NCI-H1417 treated with DMSO at 0.1 percent for 48 hours (cell line): Measurements from ENCODE around the gene SHE.
"Not testable (repeated sequence)": the region's sequence is repeated elsewhere in the genome, so short reads cannot be mapped to it uniquely, and the experiment has no call there.

Source experiments
- DNase-seq: peaks from one replicate; lab custom pipeline; 2025; lab: John Stamatoyannopoulos, UW

The SHE gene

GRCh38 chr1:154514066-154514553 is 11.9 kb upstream of the SHE start:
- DNase-seq, result no peak

GRCh38 chr1:154512760-154513159 is 10.5 kb upstream of the SHE start:
- DNase-seq, result no peak

GRCh38 chr1:154503898-154504297 is 1.7 kb upstream of the SHE start:
- DNase-seq, result no peak

- no peak for DNase-seq
These were observed 518 bp upstream of the SHE start for GRCh38 chr1:154502744-154503115.

GRCh38 chr1:154501423-154502065 is 668 bp downstream of the SHE start:
- no peak for DNase-seq

GRCh38 chr1:154500533-154500932 is 1.7 kb downstream of the SHE start:
- DNase-seq, result no peak

GRCh38 chr1:154499446-154499845 is 2.8 kb downstream of the SHE start:
- no peak for DNase-seq

GRCh38 chr1:154497026-154497806 is 5.0 kb downstream of the SHE start:
- no peak for DNase-seq

GRCh38 chr1:154496383-154496782 is 5.8 kb downstream of the SHE start:
- no peak for DNase-seq

GRCh38 chr1:154495496-154496273 is 6.5 kb downstream of the SHE start:
- DNase-seq, result no peak

GRCh38 chr1:154493276-154493675 is 8.9 kb downstream of the SHE start:
- no peak for DNase-seq

- DNase-seq, result no peak
These were observed 10.1 kb downstream of the SHE start for GRCh38 chr1:154492115-154492514.

- DNase-seq, result no peak
These were observed 11.9 kb downstream of the SHE start for GRCh38 chr1:154490317-154490716.

- no peak for DNase-seq
These were observed 12.4 kb downstream of the SHE start for GRCh38 chr1:154489695-154490274.

GRCh38 chr1:154488922-154489321 is 13.3 kb downstream of the SHE start:
- DNase-seq, result no peak

GRCh38 chr1:154486756-154487155 is 15.5 kb downstream of the SHE start:
- not testable (repeated sequence) for DNase-seq

- no peak for DNase-seq
These were observed 16.2 kb downstream of the SHE start for GRCh38 chr1:154485910-154486496.

- DNase-seq, result no peak
These were observed 17.1 kb downstream of the SHE start for GRCh38 chr1:154485106-154485505.

- no peak for DNase-seq
These were observed 18.0 kb downstream of the SHE start for GRCh38 chr1:154483941-154484803.

GRCh38 chr1:154481053-154481452 is 21.2 kb downstream of the SHE start:
- no peak for DNase-seq
